GM19193 (cell line): ENCODE results near the gene GDPD5.

ENCODE experiments used
- POLR2A ChIP-seq: IDR thresholded peaks from 4 replicates; pipeline ENCODE4 v1.6.1; 2011; ENCODE audit not compliant: insufficient read depth, insufficient read length; ENCODE audit errors: extremely low read depth

The GDPD5 gene

GRCh38 chr11:75499423-75500190 lies 26.1 kb downstream of the GDPD5 start:
- TF ChIP-seq POLR2A = no peak

- no peak for TF ChIP-seq POLR2A
Observed at GRCh38 chr11:75498556-75499255, 27.0 kb downstream of the GDPD5 start.

- TF ChIP-seq POLR2A = no peak
Observed at GRCh38 chr11:75497788-75498409, 27.8 kb downstream of the GDPD5 start.

GRCh38 chr11:75496305-75496752 lies 29.4 kb downstream of the GDPD5 start:
- no peak for TF ChIP-seq POLR2A

DNA sequence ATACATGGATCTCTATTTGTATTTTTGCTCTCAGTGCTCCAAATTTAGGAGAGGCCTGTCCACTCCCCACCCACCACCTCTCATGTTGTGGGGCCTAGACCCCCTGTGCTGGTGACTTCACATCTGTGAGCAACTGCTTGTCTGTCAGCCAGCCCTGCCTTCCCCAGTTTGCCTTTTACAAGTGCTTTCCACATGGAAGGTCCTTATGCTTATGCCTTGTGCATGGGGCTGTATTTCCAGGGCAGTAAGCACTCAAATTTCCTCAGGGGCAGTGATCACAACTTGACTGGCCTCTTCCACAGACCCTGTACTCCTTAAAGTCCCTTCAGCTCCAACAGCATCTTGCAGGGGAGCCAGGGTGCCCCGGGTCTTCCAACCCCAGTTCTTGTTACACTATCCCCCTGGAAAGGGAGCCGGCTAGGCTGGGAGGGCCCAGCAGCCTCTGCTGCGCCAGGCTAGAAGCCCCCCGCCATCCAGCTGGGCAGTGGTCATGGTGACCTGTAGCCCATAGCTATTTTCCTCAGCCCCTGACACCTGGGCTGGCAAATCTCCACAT lies 29.9 kb downstream of the GDPD5 start:
- no peak for TF ChIP-seq POLR2A

- TF ChIP-seq POLR2A = no peak
Observed at GRCh38 chr11:75493626-75494025, 32.1 kb downstream of the GDPD5 start.

GRCh38 chr11:75492181-75492820 lies 33.4 kb downstream of the GDPD5 start:
- no peak for TF ChIP-seq POLR2A

DNA sequence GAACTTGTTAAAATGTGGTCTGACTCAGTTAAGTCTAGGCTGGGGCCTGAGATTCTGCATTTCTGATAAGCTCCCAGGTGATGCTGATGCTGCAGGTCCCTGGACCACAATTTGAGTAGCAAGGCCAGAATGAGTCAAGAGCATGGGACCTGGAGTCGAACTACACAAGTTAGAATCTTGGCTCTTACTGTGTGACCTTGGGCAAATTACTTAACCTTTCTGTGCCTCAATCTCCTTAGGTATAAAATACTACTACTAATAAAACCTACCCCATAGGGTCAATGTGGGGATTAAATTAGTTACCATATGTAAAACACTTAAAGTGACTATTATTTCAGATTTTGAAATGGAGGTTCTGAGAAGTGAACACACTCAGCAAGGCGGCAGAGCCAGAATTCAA lies 34.3 kb downstream of the GDPD5 start:
- no peak for TF ChIP-seq POLR2A

GRCh38 chr11:75490221-75491181 lies 35.2 kb downstream of the GDPD5 start:
- no peak for TF ChIP-seq POLR2A

GRCh38 chr11:75487365-75487764 lies 38.4 kb downstream of the GDPD5 start:
- TF ChIP-seq POLR2A = no peak

DNA sequence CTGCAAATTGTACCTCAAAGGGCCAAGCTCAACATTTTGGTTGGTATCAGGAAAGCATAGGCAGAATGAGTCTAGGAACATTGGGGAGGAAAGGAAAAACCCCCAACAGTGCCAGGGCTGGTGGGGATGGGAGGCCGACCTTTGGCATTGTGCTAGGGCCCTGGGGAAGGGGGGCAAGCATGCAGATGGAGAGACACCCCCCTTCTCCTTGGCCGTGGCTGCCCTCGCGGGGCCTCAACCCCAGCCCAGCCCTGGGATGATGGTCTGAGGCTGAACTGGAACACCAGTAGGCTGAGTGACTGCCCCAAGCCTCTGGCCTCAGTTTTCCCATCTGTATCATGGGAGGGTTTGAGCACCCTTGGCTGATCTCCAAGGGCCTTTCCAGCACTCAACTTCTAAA lies 40.0 kb downstream of the GDPD5 start:
- no peak for TF ChIP-seq POLR2A

GRCh38 chr11:75482931-75483469 lies 42.7 kb downstream of the GDPD5 start:
- TF ChIP-seq POLR2A = no peak

- TF ChIP-seq POLR2A = no peak
Observed at GRCh38 chr11:75481922-75482606, 43.7 kb downstream of the GDPD5 start.
